GM19025 (cell line): ENCODE results near the gene SLC25A15.
A peak's percentile ranks its signal among the peaks of the same experiment; 100 is the strongest.

Experiments
- ATAC-seq: cut with Tn5 transposase; IDR thresholded peaks from one replicate; pipeline ENCODE4 v1.9.1; 2021; ENCODE audit warnings: mild to moderate bottlenecking, low read depth, moderate library complexity; ENCODE audit not compliant: unreplicated experiment

Gene SLC25A15

DNA sequence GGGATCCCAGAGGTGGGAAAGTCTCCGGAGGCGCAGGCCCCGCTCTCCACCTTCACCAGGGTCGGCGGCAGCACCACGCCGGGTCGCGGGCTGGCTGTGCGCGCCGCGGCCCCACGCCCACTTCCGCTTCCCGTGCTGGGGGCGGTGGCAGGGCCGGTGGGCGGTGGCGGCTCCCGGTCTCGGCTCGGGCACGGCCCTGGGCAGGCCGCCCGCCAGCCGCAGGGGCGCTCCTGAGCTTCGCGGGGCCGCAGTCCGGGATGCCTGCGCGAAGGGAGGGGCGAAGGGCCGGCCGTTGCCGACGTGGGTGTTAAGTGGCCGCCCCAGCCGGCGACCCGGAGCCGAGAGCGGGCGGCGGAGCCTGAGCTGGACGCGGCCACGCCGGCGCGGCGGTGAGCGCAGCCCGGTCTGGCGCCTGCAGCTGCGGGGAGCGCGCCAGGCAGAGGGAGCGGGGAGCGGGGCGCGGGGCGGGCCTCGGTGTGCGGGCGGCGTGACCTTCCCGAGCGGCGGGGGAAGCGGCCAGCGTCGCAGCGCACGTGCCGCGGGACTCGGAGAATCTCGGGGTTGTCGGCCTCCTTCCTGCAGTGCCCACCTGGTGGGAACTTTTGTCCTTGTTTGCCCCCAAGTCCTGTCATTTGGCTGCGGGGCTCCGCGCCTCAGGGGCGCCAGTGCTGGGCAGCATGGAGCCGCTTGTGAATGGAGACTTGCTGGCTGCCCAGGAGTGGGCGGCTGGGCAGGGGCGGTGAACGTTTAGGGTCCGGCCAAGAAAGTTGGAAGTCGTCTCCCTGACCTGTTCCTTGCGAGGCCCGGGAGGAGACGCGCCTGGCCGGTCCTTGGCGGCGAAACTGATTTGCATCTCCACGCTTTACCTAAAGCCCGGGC is at the start of gene SLC25A15:
Gene SLC25A15, plus strand, starts transcription at position 337 of the 879 bp plus-strand sequence. CDS start 3,616 bp downstream, outside the sequence.
- ATAC-seq = peak; percentile 86

DNA sequence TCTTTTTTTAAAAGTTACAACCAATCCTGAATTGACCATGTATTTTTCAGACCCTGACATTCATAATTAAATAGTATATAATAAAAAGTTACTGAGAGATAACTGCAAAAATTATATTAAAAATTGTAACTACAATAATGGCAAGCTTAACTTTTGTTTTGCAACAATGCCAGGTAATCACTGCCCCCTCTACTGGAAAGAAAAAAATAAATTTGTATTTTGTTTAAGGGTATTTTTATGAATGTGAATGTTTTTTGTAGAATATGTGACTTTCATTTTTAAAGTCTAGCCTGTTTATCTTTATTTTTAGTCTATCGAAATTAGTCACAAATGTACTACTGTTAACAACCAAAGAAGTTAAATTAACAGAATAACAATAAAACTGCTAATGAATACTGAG is 40.1 kb upstream of the SLC25A15 start:
- ATAC-seq = no peak

DNA sequence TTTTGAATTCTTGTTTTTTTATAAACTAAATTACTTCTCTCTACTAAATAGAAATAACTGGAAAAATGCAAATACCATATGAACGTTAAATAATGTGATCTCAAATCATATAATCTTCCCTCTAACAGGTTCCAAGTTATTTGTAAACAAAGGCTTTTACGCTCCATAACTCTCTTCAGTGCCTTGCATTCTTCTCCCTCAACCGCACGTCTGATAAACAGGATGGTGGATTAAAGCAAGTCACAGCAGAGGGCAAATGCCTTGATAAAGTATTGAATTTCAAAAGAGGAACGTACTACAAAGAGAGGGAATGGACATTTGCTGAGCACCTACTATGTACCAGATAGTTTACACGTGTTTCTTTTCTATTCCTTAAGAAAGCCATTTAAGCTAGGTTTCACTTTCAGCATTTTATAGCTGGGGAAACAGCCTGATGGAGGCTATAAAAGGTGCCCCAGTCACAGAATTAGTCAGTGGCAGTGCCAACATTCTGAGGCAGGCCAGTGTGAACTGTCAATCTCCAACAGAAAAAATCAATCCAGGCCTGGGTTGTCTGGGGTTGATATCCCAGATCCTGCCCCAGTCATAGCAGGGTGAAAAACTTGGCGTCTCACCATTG is 34.2 kb upstream of the SLC25A15 start:
- ATAC-seq = no peak

DNA sequence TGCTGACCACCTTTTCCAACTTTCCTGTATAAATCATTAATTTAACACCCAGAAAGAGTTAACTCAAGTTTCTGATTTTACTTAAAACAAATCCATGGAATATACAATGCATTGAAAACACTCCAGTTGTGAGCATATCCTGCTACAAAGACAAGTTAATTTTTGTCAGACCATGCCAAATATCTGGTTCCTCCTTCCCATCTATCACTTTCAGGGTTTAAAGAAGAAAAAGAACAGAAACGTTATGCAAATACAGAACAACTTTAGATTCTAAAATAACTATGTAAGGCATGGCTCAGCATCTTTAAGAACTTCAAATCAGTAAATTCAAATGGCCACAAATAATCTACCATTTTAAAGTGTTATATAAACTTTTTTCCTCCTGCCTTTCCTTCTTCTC is 33.4 kb upstream of the SLC25A15 start:
- ATAC-seq = peak; percentile 57

DNA sequence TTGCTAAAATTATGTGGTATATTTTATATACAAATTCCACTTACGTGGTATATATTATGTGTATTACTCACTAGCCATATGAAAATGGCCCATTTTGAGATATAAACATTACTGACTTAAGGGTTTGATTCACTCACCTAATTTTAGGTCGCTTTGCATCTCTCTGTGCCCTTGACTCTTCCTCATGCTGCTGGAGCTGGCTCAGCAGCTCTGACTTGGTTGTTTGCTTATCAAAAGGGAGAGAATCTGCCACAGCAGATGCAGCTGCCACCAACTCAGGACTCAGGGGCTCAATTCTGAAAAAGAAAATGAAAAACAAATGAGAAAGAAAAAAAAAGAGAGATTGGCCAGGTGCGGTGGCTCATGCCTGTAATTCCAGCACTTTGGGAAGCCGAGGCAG is 30.6 kb upstream of the SLC25A15 start:
- peak; percentile 40 for ATAC-seq

DNA sequence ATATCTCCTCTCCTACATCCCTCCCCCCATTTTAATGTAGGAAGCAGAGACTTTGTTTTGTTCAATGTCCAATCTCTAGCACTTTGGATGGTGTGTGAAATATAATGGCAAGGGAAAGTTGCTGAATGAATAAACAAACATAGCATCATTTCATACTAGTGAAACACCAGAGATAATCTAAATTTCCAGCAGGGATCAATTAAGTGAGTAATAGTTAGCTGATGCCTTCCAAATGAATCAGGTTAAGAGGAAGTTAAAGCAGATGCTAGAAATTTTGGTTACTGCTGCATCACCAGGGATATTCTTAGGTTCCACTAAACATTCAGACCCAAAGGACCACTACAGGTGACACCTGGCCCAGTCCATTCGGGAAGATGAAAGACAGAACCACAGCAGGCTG is 26.6 kb upstream of the SLC25A15 start:
- no peak for ATAC-seq

DNA sequence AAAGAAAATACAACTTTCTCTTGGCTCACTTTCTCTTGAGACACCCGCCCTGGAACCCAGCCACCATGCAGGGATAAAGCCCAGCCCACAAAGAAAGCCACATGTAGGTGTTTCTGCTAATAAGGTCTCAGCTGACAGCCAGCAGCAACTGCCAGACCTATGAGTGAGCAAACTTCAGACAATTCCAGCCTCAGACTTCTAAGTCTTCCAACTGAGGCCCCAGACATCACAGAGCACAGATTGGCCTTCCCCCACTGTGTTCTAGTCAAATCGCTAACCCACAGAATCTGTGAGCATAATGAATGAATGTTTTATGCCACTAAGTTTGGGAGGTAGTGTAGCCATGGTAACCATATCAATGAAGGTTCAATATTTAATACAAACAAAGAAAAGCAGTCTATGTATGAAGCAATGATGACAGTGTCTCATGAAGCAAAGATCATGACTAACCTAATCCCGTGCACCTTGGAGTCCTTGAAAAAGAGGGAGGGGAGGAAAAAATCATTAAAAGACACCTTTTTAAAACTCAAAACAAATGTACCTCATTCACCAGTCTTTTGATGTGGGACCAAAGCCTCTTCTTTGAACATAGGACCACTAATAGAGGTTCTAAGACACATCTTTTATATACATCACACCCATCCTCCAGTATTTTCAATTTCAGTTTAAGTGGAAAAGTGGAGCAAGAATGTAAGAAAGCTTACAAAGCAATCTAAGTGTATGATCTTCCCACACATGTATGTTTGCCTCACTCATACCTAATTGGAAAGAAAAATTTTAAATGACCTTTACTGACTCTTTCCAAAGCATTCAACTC is 24.6 kb upstream of the SLC25A15 start:
- no peak for ATAC-seq

DNA sequence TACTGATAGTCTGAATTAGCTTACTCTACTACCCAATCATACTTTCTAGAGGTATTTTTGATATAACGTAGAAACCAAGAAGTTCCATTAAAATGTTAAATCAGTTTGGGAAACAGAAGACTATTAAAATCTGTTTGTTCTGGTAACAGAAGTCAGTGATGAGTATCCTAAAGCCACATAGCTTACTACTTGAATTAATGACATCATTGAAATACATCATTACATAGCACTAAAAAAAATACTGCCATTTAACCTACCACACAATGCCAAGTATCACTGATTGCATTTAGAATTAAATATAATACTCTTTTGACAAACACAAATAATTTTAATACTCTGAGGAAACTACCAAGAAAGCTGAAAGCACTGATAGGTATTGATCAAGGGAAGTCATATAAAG is 23.8 kb upstream of the SLC25A15 start:
- ATAC-seq = no peak

GRCh38 chr13:40769970-40770369 is 19.4 kb upstream of the SLC25A15 start:
- no peak for ATAC-seq

DNA sequence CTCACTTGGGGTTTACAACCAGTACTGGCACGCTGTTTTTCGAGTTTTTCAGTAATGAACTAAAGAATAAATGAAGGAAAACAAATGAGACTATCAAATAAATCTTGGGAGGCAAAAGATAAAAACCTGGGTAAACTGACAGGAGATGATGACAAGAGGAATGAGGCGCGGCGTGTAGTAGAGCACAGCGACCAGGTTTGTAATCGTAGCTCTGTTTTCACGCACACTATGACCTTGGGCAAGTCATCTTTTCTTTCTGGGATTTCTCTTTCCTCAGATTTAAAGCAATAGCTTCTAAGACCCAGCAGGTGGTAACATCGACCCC is 18.8 kb upstream of the SLC25A15 start:
- ATAC-seq = no peak

DNA sequence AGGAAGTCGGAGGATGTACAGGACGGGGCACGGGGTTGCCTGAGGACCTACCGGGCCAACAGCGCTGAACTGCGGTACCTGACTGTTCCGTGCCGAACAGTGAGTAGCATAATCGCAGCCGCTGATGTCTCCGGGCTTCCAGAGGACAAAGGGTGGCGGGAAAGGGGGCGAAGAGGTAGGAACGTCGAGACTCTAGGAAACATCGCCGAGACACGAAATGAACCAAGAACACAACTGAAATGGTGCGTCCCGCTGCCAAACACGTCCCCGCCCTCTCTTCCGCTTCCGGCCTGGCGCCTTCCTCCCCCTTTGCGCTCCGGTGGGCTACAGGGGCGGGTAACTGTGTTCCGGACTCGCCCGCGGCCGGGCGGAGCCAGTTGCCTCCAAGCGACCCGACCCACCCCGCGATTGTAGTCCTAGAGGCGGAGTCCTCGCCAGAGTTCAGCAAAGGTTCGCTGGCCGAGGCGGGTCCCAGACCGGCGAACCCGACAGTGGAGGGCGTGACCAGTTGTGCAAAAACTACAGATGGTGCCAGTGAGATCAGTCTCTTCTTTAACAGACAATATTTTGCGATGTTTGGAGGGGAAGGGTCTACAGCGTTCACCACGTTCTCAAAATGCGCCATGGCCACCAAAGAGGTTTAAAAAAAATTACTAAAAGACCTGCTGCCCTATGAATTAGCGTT is 18.3 kb upstream of the SLC25A15 start, which contains the start of gene MRPS31:
Gene MRPS31, minus strand, starts transcription at position 257 of the 685 bp plus-strand sequence. Its CDS starts 54 bp downstream, at position 203.
- peak; percentile 92 for ATAC-seq

DNA sequence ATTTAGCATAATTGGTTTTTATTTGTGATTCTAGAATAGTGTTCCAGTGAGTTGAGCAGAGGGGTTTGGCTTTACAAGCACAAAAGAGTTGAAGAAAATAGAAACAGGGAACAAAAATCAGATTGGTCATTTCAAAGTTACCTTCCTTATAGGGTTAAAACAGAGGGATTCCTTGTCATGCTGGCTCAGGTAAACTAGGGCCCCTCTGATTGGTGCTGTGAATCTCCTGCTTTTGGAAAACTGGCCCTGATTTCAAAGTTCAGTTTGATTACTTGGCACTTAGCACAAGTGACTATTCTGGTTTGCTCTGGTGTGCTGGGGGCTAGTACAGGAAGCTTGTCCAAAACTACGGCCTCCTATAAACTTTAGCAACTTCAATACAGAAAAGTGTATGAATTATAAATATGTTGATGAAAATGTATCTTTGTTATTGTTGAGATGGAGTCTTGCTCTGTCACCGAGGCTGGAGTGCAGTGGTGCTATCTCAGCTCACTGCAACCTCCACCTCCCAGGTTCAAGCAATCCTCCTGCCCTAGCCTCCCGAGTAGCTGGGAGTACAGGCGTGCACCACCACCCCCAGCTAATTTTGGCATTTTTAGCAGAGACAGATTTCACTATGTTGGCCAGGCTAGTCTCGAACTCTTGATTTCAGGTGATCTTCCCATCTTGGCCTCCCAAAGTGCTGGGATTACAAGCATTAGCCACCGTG is 16.5 kb upstream of the SLC25A15 start:
- ATAC-seq = no peak

- ATAC-seq = no peak
These were observed 14.7 kb upstream of the SLC25A15 start for GRCh38 chr13:40774672-40775071.

DNA sequence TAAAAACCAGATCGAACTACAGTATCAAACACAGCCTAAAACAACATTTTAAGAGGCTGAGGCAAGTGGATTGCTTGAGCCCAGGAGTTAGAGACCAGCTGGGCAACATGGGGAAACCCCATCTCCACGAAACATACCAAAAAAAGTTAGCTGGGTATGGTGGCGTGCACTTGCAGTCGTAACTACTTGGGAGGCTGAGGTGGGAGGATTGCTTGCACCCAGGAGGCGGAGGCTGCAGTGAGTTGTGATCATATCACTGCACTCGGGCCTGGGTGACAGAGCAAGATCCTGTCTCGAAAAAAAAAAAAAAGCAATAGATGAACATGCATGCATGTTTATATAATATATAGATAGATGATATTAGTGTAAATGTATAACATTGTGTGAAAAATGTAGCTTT is 13.2 kb upstream of the SLC25A15 start:
- ATAC-seq = no peak

GRCh38 chr13:40776681-40777165 is 12.7 kb upstream of the SLC25A15 start:
- ATAC-seq = peak; percentile 39

GRCh38 chr13:40777166-40777808 is 12.1 kb upstream of the SLC25A15 start:
- peak; percentile 76 for ATAC-seq

- ATAC-seq = no peak
These were observed 11.6 kb upstream of the SLC25A15 start for GRCh38 chr13:40777809-40778175.

GRCh38 chr13:40779049-40779448 is 10.4 kb upstream of the SLC25A15 start:
- ATAC-seq = no peak

GRCh38 chr13:40779796-40780285 is 9.6 kb upstream of the SLC25A15 start:
- no peak for ATAC-seq
